Measurements from ENCODE around the gene TMEM18.

DNA sequence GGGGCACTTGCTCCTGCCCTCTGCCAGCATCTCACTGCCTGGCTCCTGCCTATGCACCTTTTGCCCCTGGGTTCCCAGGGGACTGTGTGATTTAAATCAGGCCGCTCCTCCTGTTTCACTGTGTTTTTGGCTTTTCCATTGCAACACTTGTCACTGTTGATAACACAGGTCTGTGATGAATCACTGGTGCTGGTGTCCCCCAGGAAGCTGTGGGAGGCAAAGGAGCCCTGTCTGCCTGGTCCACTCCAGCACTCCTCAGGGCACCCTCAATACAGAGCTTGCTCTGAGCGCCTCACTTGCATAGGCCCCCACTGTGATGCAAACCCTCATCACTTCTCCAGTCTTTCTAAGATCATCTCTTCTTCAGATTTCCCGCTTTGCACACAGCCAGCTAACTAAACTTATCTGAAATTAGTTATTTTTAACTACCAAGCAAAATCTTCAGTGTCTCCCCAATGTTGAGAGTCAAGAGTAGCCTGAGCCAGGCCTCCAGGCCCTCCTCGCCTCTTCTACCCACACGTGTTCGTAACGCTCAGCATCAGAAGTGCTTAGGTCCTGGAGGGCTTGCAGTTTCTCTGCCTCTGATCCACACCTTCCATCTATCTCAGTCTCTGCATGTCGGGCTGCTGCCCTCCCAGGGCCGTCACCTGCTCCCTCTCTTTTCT lies 2.8 kb downstream of the TMEM18 start:
- no peak for TF ChIP-seq POLR2A (IDR thresholded peaks at IDR 0.05)
- TF ChIP-seq, protein P1, sequence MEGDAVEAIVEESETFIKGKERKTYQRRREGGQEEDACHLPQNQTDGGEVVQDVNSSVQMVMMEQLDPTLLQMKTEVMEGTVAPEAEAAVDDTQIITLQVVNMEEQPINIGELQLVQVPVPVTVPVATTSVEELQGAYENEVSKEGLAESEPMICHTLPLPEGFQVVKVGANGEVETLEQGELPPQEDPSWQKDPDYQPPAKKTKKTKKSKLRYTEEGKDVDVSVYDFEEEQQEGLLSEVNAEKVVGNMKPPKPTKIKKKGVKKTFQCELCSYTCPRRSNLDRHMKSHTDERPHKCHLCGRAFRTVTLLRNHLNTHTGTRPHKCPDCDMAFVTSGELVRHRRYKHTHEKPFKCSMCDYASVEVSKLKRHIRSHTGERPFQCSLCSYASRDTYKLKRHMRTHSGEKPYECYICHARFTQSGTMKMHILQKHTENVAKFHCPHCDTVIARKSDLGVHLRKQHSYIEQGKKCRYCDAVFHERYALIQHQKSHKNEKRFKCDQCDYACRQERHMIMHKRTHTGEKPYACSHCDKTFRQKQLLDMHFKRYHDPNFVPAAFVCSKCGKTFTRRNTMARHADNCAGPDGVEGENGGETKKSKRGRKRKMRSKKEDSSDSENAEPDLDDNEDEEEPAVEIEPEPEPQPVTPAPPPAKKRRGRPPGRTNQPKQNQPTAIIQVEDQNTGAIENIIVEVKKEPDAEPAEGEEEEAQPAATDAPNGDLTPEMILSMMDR (IDR thresholded peaks at IDR 0.05), result no peak
